Aorta (tissue), 5 donors: ENCODE measurements around the gene SMCO1. TPM values are rescaled to one million over a fixed set of nuclear protein-coding genes. Genes with fewer than 3 reads are reported as not detected.
A peak's percentile ranks its signal among the peaks of the same experiment; 100 is the strongest.
"Not testable (repeated sequence)": the region's sequence is repeated elsewhere in the genome, so short reads cannot be mapped to it uniquely, and the experiment has no call there.

Experiments used
- ATAC-seq: fragments of 200-7000 bp; cut with Tn5 transposase; one replicate; pipeline ENCODE4 v1.9.1; 2022; ENCODE audit warnings: moderate library complexity; ENCODE audit not compliant: low FRiP score
- DNase-seq, 2 donors: peaks; one replicate each; pipeline ENCODE4 v3.0.0-alpha.2; 2020
- H3K27ac ChIP-seq, 2 donors: one replicate each; pipeline ENCODE4 v1.5.1; 2013; ENCODE audit warnings: low read length in 2 of 2, mild to moderate bottlenecking in 2 of 2, moderate library complexity in 2 of 2, control low read depth in 1 of 2, inconsistent platforms in 1 of 2, low read depth in 1 of 2
- H3K27me3 ChIP-seq, 2 donors: one replicate each; pipeline ENCODE4 v1.6.1; 2013; ENCODE audit warnings: control low read depth in 1 of 2, low read length in 1 of 2, mild to moderate bottlenecking in 1 of 2, moderate library complexity in 1 of 2; ENCODE audit not compliant: insufficient read depth in 2 of 2, control insufficient read depth in 1 of 2
- H3K36me3 ChIP-seq, 2 donors: one replicate each; pipeline ENCODE4 v1.6.1; 2013; ENCODE audit warnings: control low read depth in 1 of 2, low read length in 1 of 2, mild to moderate bottlenecking in 1 of 2; ENCODE audit not compliant: insufficient read depth in 2 of 2, control insufficient read depth in 1 of 2
- H3K4me1 ChIP-seq, 2 donors: one replicate each; pipeline ENCODE4 v1.6.1; 2013; ENCODE audit warnings: low read length in 2 of 2, control low read depth in 1 of 2, mild to moderate bottlenecking in 1 of 2, moderate library complexity in 1 of 2; ENCODE audit not compliant: insufficient read depth in 2 of 2, control insufficient read depth in 1 of 2
- H3K4me3 ChIP-seq, 2 donors: one replicate each; pipeline ENCODE4 v1.5.1; 2013; ENCODE audit warnings: low read length in 2 of 2, control low read depth in 1 of 2, mild to moderate bottlenecking in 1 of 2
- H3K9me3 ChIP-seq: one replicate; pipeline ENCODE4 v1.6.1; 2013; ENCODE audit warnings: mild to moderate bottlenecking, low read length; ENCODE audit not compliant: control insufficient read depth
- WGBS, 2 donors: extraction: QIAGEN DNeasy Blood & Tissue Kit; methylation state at CpG; one replicate each; pipeline ENCODE4 v1.1.7; 2013; 5-methylcytosine and 5-hydroxymethylcytosine counted together
- intact Hi-C, 2 donors: fragments of 100-400 bp; cut with DNase I; formaldehyde crosslinking; loops; one replicate each; pipeline versions ENCODE4 v1.14.2 to v1.15.0; 2022
- polyA plus RNA-seq, 2 donors: library from polyadenylated mRNA; stranded (reverse); fragments of 200-250 nt; gene quantifications; one replicate each; pipeline ENCODE4 v1.2.3, GENCODE V29; 2013
- total RNA-seq, 2 donors: library from RNA; stranded (reverse); fragmentation: NEBNext Ultra II Directional; extraction: Animal tissue kit (Norgen Biotek cat#: 25700); gene quantifications; one replicate each; pipeline ENCODE4 v1.2.1, GENCODE V29; 2021
- donor health status: healthy with polysubstance abuse.
- donor health status: Bipolar disorder and iron deficiency.
- donor health status: DM: no; HTN: no; CAD: no.
- donor health status: DM: no; HTN: no; CAD: no.
- donor health status: DM: yes; HTN: yes; CAD: no.

SMCO1 gene
- total and polyA plus RNA-seq, 4 donors = not detected

GRCh38 chr3:196504077-196504398, 11.1 kb downstream of the SMCO1 start:
- not testable (repeated sequence) for H3K36me3 ChIP-seq

GRCh38 chr3:196503196-196504076, 11.7 kb downstream of the SMCO1 start, which contains the start of gene RNF168:
Gene RNF168, minus strand, starts transcription at chr3:196503768. Its CDS starts 595 bp downstream, at chr3:196503173.
- 0 to 1% methylated on average over 75 of the region's 75 CpGs for WGBS, 2 donors
- H3K27me3 ChIP-seq = no peaks in the 10 kb centered on the region
- intact Hi-C loops = loop anchor here (2.0 to 5.0 kb wide), 3 partner anchors 65 to 71 kb away; partner anchors contain the start of genes UBXN7 (in 2 of the 2), FBXO45 (in 1 of the 2) and WDR53 (in 1 of the 2)

More at GRCh38 chr3:196504077-196504398, 11.1 kb downstream of the SMCO1 start:
- not testable (repeated sequence) for H3K4me1 ChIP-seq, H3K27me3 ChIP-seq, H3K4me3 ChIP-seq, H3K9me3 ChIP-seq, DNase-seq, ATAC-seq
- WGBS, 2 donors = 21% methylated on average over 7 of the region's 7 CpGs
- H3K27ac ChIP-seq = peak overlapping the region in 1 of 2 donors; percentile 26
- intact Hi-C loops = loop anchor here in 1 of 2 donors (5.0 kb wide), 1 partner anchor 72 kb away; the partner anchor contains the start of gene UBXN7

GRCh38 chr3:196502775-196503195, 12.4 kb downstream of the SMCO1 start:
- peak; percentile 74 to 82 for DNase-seq
- Histone ChIP-seq H3K9me3 (peaks cover 4% of the 10 kb centered on the region), H3K27ac (peak overlapping the region; percentile 84 to 89), H3K4me3 (peak overlapping the region; percentile 63 to 74), H3K36me3 (no peaks in the 10 kb centered on the region), H3K27me3 (no peaks in the 10 kb centered on the region), H3K4me1 (peaks cover 3 to 5% of the 10 kb centered on the region in 2 donors)
- intact Hi-C loops = loop anchor here (2.0 to 5.0 kb wide), 3 partner anchors 66 to 70 kb away; partner anchors contain the start of genes UBXN7 (in 2 of the 2), FBXO45 (in 1 of the 2) and WDR53 (in 1 of the 2)
- ATAC-seq = peak; percentile 79
- 0 to 1% methylated on average over 27 of the region's 27 CpGs for WGBS, 2 donors

More at GRCh38 chr3:196503196-196504076, 11.7 kb downstream of the SMCO1 start, which contains the start of gene RNF168:
- H3K4me1 ChIP-seq = peaks cover 3 to 5% of the 10 kb centered on the region in 2 donors
- no peaks in the 10 kb centered on the region for H3K36me3 ChIP-seq
- peak; percentile 97 to 99 for DNase-seq
- ATAC-seq = peak; percentile 94
- H3K4me3 ChIP-seq = peak within 1 kb of the TSS; percentile 63 to 74
- H3K27ac ChIP-seq = peak within 1 kb of the TSS; percentile 84 to 89
- peaks cover 4% of the 10 kb centered on the region for H3K9me3 ChIP-seq

GRCh38 chr3:196501316-196502044, 13.7 kb downstream of the SMCO1 start:
- Histone ChIP-seq H3K36me3 (no peaks in the 10 kb centered on the region), H3K4me3 (peak overlapping the region; percentile 63 to 74), H3K4me1 (peaks cover 3 to 5% of the 10 kb centered on the region in 2 donors), H3K27me3 (no peaks in the 10 kb centered on the region), H3K27ac (peak overlapping the region; percentile 7 to 23), H3K9me3 (no peaks in the 10 kb centered on the region)
- intact Hi-C loops = loop anchor here (2.0 to 5.0 kb wide), 3 partner anchors 67 to 69 kb away; partner anchors contain the start of genes UBXN7 (in 2 of the 2), FBXO45 (in 1 of the 2) and WDR53 (in 1 of the 2)
- no peak for DNase-seq
- WGBS, 2 donors = 4 to 9% methylated on average over 14 of the region's 14 CpGs
- no peak for ATAC-seq

GRCh38 chr3:196499807-196500524, 15.2 kb downstream of the SMCO1 start:
- Histone ChIP-seq H3K27me3 (no peaks in the 10 kb centered on the region), H3K4me3 (peak overlapping the region in 1 of 2 donors; percentile 1), H3K27ac (no peak overlapping the region), H3K4me1 (peaks cover 3 to 5% of the 10 kb centered on the region in 2 donors), H3K36me3 (no peaks in the 10 kb centered on the region), H3K9me3 (no peaks in the 10 kb centered on the region)
- WGBS, 2 donors = 67 to 77% methylated on average over 11 of the region's 11 CpGs
- DNase-seq (no peak), ATAC-seq (no peak)
- intact Hi-C loops = loop anchor here in 1 of 2 donors (5.0 kb wide), 1 partner anchor 68 kb away; the partner anchor contains the start of gene UBXN7

GRCh38 chr3:196499061-196499460, 16.1 kb downstream of the SMCO1 start:
- Histone ChIP-seq H3K36me3 (no peaks in the 10 kb centered on the region), H3K27ac (no peak overlapping the region), H3K9me3 (no peaks in the 10 kb centered on the region), H3K27me3 (no peaks in the 10 kb centered on the region), H3K4me1 (peaks cover 3 to 5% of the 10 kb centered on the region in 2 donors), H3K4me3 (no peak overlapping the region)
- DNase-seq (no peak), ATAC-seq (no peak)
- intact Hi-C loops = no loop called here
- 34 to 36% methylated on average over 5 of the region's 5 CpGs for WGBS, 2 donors

- no peaks in the 10 kb centered on the region for H3K27me3 ChIP-seq
- H3K4me3 ChIP-seq = no peak overlapping the region
- H3K27ac ChIP-seq = no peak overlapping the region
- peaks cover 3 to 5% of the 10 kb centered on the region in 2 donors for H3K4me1 ChIP-seq
- no peak for ATAC-seq
- H3K36me3 ChIP-seq = no peaks in the 10 kb centered on the region
- 94% methylated on average over 8 of the region's 8 CpGs for WGBS, 2 donors
- intact Hi-C loops = no loop called here
- DNase-seq = no peak
- no peaks in the 10 kb centered on the region for H3K9me3 ChIP-seq
These were observed 16.8 kb downstream of the SMCO1 start for GRCh38 chr3:196498297-196498696.

GRCh38 chr3:196496183-196496582, 19.0 kb downstream of the SMCO1 start:
- intact Hi-C loops = no loop called here
- no peak for DNase-seq
- H3K4me1 ChIP-seq = peaks cover 0 to 3% of the 10 kb centered on the region in 2 donors
- H3K27me3 ChIP-seq = no peaks in the 10 kb centered on the region
- 85% methylated on average over 4 of the region's 4 CpGs for WGBS, 2 donors
- H3K9me3 ChIP-seq = no peaks in the 10 kb centered on the region
- no peak overlapping the region for H3K4me3 ChIP-seq
- no peak overlapping the region for H3K27ac ChIP-seq
- no peaks in the 10 kb centered on the region for H3K36me3 ChIP-seq
- ATAC-seq = no peak
